Keratinocyte (primary cell): Measurements from ENCODE around the gene SLC9A7. TPM values are rescaled to one million over a fixed set of nuclear protein-coding genes. Genes with fewer than 3 reads are reported as not detected.

Experiments used
- DNase-seq: peaks from one replicate; pipeline ENCODE4 v3.0.0-alpha.2; 2011; ENCODE audit warnings: low read depth, missing footprints, low spot score
- FAIRE-seq: peaks from 2 replicates; lab custom pipeline; 2011; peaks lifted over from hg19 to GRCh38; lab: Jason Lieb, UNC
- H2AFZ ChIP-seq: 2 replicates; pipeline ENCODE4 v1.6.0; 2012; ENCODE audit warnings: low read length, control low read depth, inconsistent platforms; ENCODE audit not compliant: control insufficient read depth
- H3K27ac ChIP-seq: 2 replicates; pipeline ENCODE4 v1.5.1; 2011; ENCODE audit warnings: low read length; ENCODE audit not compliant: control insufficient read depth, insufficient read depth
- H3K27me3 ChIP-seq: 3 replicates; pipeline ENCODE4 v1.6.0; 2011; ENCODE audit warnings: low read length; ENCODE audit not compliant: control insufficient read depth, insufficient read depth; ENCODE audit errors: extremely low read depth
- H3K36me3 ChIP-seq, 2 experiments: 2 replicates in 1 of 2; 3 replicates in 1 of 2; pipeline ENCODE4 v1.5.1; 2011; ENCODE audit warnings: low read length in 2 of 2, mild to moderate bottlenecking in 1 of 2; ENCODE audit not compliant: control insufficient read depth in 2 of 2, insufficient read depth in 2 of 2; ENCODE audit errors: extremely low read depth in 1 of 2
- H3K4me1 ChIP-seq: 3 replicates; pipeline ENCODE4 v1.5.1; 2011; ENCODE audit warnings: low read length; ENCODE audit not compliant: control insufficient read depth, insufficient read depth; ENCODE audit errors: extremely low read depth
- H3K4me2 ChIP-seq: 3 replicates; pipeline ENCODE4 v1.6.0; 2011; ENCODE audit warnings: low read depth, low read length; ENCODE audit not compliant: control insufficient read depth, insufficient read depth; ENCODE audit errors: extremely low read depth
- H3K4me3 ChIP-seq, 3 experiments: fragments of 200-600 bp in 1 of 3; sonication (generic) in 1 of 3; 2 replicates in 2 of 3; 3 replicates in 1 of 3; pipeline ENCODE4 v1.5.1; 2011 to 2016; ENCODE audit warnings: low read length in 3 of 3, mild to moderate bottlenecking in 3 of 3, control low read depth in 2 of 3, inconsistent platforms in 1 of 3, low read depth in 1 of 3, mixed read lengths in 1 of 3, mixed run types in 1 of 3, moderate library complexity in 1 of 3; ENCODE audit not compliant: control insufficient read depth in 2 of 3, insufficient read depth in 2 of 3; ENCODE audit errors: extremely low read depth in 1 of 3
- H3K79me2 ChIP-seq: 2 replicates; pipeline ENCODE4 v1.6.0; 2012; ENCODE audit warnings: low read length; ENCODE audit not compliant: control insufficient read depth, insufficient read depth
- H3K9ac ChIP-seq: 3 replicates; pipeline ENCODE4 v1.6.0; 2011; ENCODE audit warnings: low read length; ENCODE audit not compliant: control insufficient read depth, insufficient read depth; ENCODE audit errors: extremely low read depth
- H3K9me1 ChIP-seq: 3 replicates; pipeline ENCODE4 v1.6.0; 2011; ENCODE audit warnings: low read length; ENCODE audit not compliant: control insufficient read depth, insufficient read depth; ENCODE audit errors: extremely low read depth
- H3K9me3 ChIP-seq: 2 replicates; pipeline ENCODE4 v1.5.1; 2012; ENCODE audit warnings: low read depth, low read length; ENCODE audit not compliant: control insufficient read depth
- H4K20me1 ChIP-seq: 3 replicates; pipeline ENCODE4 v1.6.0; 2011; ENCODE audit warnings: low read length; ENCODE audit not compliant: control insufficient read depth, insufficient read depth; ENCODE audit errors: extremely low read depth
- EZH2 ChIP-seq: IDR thresholded peaks from one replicate; pipeline ENCODE4 v1.6.1; 2012; ENCODE audit warnings: inconsistent platforms, mild to moderate bottlenecking, low read length, moderate library complexity
- dilution Hi-C: fragments of 300-500 bp; cut with MboI; formaldehyde crosslinking; loops from one replicate; pipeline ENCODE4 v1.7.0; 2020; ENCODE audit warnings: low sequenced_read_pairs; ENCODE audit not compliant: extremely low pct_ligation_motif_present
- polyA plus RNA-seq, 5 experiments: library from polyadenylated mRNA; depleted of rRNA in 3 of 5; stranded (reverse) in 3 of 5; stranded (forward) in 1 of 5; unstranded in 1 of 5; fragments of >200 nt; gene quantifications; 1 replicate in 1 of 5; 2 replicates in 3 of 5; 3 replicates in 1 of 5; pipeline versions ENCODE4 v1.2.1 to v1.2.3, GENCODE V29; 2011 to 2012; ENCODE audit warnings: missing spikeins in 2 of 5, low read depth in 1 of 5, low replicate concordance in 1 of 5
- TF ChIP-seq, protein P1 (sequence below), 3 experiments: IDR thresholded peaks in 1 of 3; conservative IDR thresholded peaks in 1 of 3; optimal IDR thresholded peaks in 1 of 3; 2 replicates in 2 of 3; 3 replicates in 1 of 3; pipeline versions ENCODE3 to v1.5.1; 2011; ENCODE audit warnings: low read length in 3 of 3, mild to moderate bottlenecking in 3 of 3, moderate library complexity in 2 of 3, control low read depth in 1 of 3, inconsistent platforms in 1 of 3; ENCODE audit not compliant: insufficient read depth in 2 of 3; ENCODE audit errors: extremely low read depth in 1 of 3

SLC9A7 gene
- polyA plus RNA-seq, 1 donor (not counting 4 experiments of a cell fraction or from before 2014, with no cell fraction given) = 8.1 TPM

DNA sequence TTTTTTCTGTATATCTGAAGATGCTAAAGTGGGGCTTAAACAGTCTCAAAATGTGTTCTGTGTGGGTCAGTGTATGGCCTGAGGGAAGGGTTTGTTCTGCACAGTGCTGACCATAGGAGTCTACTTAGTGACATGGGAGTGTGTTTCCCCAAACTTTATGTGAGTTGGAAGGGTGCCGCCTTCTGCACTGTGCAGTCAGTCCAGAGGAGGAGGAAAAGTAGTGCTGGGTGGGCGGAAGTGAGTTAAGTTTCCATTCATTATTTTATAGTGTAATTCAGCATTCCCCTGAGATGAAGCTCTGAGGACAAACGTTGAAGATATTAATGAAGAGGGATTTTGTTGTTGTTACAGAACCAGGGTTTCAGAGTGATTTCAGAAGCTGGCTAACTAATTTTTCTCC, 182.5 kb downstream of the SLC9A7 start:
- H3K9ac ChIP-seq = no peak overlapping the region
- FAIRE-seq = no peak
- H2AFZ ChIP-seq = no peak overlapping the region
- no peaks in the 10 kb centered on the region for H3K27me3 ChIP-seq
- TF ChIP-seq, protein P1, sequence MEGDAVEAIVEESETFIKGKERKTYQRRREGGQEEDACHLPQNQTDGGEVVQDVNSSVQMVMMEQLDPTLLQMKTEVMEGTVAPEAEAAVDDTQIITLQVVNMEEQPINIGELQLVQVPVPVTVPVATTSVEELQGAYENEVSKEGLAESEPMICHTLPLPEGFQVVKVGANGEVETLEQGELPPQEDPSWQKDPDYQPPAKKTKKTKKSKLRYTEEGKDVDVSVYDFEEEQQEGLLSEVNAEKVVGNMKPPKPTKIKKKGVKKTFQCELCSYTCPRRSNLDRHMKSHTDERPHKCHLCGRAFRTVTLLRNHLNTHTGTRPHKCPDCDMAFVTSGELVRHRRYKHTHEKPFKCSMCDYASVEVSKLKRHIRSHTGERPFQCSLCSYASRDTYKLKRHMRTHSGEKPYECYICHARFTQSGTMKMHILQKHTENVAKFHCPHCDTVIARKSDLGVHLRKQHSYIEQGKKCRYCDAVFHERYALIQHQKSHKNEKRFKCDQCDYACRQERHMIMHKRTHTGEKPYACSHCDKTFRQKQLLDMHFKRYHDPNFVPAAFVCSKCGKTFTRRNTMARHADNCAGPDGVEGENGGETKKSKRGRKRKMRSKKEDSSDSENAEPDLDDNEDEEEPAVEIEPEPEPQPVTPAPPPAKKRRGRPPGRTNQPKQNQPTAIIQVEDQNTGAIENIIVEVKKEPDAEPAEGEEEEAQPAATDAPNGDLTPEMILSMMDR (optimal IDR thresholded peaks at IDR 0.05 in 1 of 3, IDR thresholded peaks at IDR 0.05 in 1 of 3, conservative IDR thresholded peaks at IDR 0.05 in 1 of 3; ENCODE audit: extremely low read depth in 1 of 3, insufficient read depth in 2 of 3, low read length in 3 of 3) = no peak
- no peak for TF ChIP-seq EZH2
- no peaks in the 10 kb centered on the region for H4K20me1 ChIP-seq
- peaks cover 7% of the 10 kb centered on the region for H3K4me1 ChIP-seq
- no peaks in the 10 kb centered on the region for H3K9me3 ChIP-seq
- H3K36me3 ChIP-seq = no peaks in the 10 kb centered on the region
- no peak for DNase-seq
- dilution Hi-C loops = no loop called here
- no peak overlapping the region for H3K4me2 ChIP-seq
- H3K27ac ChIP-seq = no peak overlapping the region
- no peaks in the 10 kb centered on the region for H3K79me2 ChIP-seq
- H3K4me3 ChIP-seq = no peak overlapping the region
- H3K9me1 ChIP-seq = no peaks in the 10 kb centered on the region

DNA sequence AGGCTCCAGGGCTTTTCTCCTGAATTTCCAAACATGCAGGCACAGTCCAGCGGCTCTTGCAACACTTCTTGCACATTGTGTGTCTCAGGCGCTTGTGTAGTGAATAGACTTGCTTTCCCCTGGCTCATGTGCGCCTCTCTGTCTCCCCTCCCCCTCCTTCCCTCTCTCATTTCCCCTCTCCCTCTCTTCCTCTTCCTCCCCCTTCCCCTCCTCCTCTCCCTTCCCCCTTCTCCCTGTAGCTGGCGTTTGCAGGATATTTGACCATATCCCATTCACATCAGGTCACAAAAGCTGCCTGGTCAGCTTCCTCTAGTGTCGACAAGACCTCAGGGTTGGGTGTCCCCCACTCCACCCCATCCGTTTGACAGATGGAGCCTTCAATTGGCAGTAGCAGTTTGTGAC, 182.9 kb downstream of the SLC9A7 start:
- H3K27ac ChIP-seq = no peak overlapping the region
- no peaks in the 10 kb centered on the region for H3K79me2 ChIP-seq
- H3K4me2 ChIP-seq = peak overlapping the region; percentile 70
- H2AFZ ChIP-seq = no peak overlapping the region
- no peak overlapping the region for H3K4me3 ChIP-seq
- no peaks in the 10 kb centered on the region for H3K27me3 ChIP-seq
- H3K36me3 ChIP-seq = no peaks in the 10 kb centered on the region
- H3K9me3 ChIP-seq = no peaks in the 10 kb centered on the region
- TF ChIP-seq EZH2 = no peak
- TF ChIP-seq, protein P1 (optimal IDR thresholded peaks at IDR 0.05 in 1 of 3, IDR thresholded peaks at IDR 0.05 in 1 of 3, conservative IDR thresholded peaks at IDR 0.05 in 1 of 3; ENCODE audit: extremely low read depth in 1 of 3, insufficient read depth in 2 of 3, low read length in 3 of 3) = no peak
- no peaks in the 10 kb centered on the region for H3K9me1 ChIP-seq
- no peak for DNase-seq
- no peak overlapping the region for H3K9ac ChIP-seq
- H3K4me1 ChIP-seq = peaks cover 7% of the 10 kb centered on the region
- FAIRE-seq = no peak
- dilution Hi-C loops = no loop called here
- H4K20me1 ChIP-seq = no peaks in the 10 kb centered on the region
